ENCODE data around the gene GALR3.
A peak's percentile ranks its signal among the peaks of the same experiment; 100 is the strongest.

The GALR3 gene

DNA sequence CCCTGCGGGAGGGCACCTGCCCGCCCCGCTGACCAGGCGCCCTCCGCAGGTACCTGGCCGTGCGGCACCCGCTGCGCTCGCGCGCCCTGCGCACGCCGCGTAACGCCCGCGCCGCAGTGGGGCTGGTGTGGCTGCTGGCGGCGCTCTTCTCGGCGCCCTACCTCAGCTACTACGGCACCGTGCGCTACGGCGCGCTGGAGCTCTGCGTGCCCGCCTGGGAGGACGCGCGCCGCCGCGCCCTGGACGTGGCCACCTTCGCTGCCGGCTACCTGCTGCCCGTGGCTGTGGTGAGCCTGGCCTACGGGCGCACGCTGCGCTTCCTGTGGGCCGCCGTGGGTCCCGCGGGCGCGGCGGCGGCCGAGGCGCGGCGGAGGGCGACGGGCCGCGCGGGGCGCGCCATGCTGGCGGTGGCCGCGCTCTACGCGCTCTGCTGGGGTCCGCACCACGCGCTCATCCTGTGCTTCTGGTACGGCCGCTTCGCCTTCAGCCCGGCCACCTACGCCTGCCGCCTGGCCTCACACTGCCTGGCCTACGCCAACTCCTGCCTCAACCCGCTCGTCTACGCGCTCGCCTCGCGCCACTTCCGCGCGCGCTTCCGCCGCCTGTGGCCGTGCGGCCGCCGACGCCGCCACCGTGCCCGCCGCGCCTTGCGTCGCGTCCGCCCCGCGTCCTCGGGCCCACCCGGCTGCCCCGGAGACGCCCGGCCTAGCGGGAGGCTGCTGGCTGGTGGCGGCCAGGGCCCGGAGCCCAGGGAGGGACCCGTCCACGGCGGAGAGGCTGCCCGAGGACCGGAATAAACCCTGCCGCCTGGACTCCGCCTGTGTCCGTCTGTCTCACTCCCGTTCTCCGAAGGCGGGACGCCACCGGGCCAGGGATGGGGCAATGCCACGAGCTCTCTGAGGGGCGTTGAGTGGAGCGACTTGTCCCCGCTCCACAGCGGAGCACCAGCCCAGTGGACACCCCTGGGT, 1.8 kb downstream of the GALR3 start:
- DNase-seq: no peak

DNA sequence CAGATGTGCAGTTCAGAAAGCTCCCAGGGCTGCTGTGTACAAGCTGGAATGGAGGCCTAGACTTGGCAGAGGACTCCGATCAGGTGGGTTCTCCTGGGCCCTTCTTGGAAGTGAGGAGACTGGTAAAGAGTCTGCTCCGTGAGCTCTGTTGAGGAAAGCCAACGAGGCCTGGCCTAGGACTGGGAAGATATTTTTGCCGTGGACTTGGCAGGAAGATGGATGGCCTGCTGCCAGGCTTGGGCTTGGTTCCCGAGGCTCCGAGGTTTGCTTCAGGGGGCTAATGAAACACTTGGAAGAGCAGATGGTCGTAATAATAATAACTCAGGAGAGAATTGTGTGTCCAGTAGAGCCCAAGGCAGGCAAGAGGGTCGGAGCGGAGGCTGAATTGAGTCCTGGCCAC, 3.9 kb downstream of the GALR3 start:
- DNase-seq: peak; percentile 82

DNA sequence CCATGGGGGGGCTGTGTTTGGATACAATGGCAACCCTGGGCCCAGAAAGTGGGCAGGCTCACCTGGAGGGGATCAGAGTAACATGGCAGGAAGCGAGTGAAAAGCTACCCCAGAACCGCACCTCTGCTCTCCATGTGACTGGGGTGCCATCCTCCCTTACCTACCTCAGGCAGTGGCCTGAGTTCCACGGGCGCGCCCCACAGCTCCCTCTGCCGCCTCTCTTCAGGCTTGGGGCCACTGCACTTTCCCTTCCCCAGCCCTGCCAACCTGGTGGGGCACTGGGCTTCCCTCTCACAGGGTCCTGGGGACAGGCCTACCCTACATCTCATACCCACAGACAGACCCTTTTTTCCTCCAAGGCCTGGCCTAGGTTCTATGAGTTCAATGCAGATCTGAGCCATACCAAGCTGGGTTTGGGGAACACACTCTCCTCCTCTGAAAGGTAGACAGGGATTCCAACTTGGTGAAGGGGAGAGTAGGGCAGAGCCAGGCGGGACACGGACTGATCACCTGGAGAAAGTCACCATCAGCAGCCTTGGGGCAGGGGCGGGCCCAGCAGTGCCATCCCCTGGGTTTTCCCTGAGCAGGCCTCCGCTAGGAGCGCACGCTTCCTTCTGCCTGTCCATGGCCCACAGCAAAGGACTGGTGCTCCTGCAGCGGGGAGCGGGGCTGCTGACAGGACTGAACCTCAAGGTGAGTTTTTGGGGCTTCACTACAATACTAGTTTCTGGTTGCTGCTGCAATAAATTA, 7.1 kb downstream of the GALR3 start:
- DNase-seq: no peak

DNA sequence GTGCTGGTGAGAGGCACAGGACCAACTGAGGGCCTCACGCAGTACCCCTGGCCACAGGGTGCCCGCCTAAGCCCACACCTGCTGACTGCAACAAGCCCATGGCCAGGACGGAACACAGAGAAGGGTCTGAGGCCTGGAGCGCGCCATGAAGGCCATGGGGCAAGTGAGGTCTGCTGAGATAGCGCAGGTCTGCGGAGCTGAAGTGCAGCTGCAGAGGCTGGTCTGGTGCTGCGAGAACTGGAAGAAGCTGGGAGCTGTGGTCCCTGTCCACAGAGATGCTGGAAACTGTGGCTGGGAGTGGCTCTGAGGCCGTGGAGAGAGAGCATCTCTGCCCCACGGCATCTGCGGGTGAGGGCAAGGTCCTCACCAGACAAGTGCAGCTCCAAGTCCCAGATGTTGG, 8.3 kb downstream of the GALR3 start:
- DNase-seq: no peak

DNA sequence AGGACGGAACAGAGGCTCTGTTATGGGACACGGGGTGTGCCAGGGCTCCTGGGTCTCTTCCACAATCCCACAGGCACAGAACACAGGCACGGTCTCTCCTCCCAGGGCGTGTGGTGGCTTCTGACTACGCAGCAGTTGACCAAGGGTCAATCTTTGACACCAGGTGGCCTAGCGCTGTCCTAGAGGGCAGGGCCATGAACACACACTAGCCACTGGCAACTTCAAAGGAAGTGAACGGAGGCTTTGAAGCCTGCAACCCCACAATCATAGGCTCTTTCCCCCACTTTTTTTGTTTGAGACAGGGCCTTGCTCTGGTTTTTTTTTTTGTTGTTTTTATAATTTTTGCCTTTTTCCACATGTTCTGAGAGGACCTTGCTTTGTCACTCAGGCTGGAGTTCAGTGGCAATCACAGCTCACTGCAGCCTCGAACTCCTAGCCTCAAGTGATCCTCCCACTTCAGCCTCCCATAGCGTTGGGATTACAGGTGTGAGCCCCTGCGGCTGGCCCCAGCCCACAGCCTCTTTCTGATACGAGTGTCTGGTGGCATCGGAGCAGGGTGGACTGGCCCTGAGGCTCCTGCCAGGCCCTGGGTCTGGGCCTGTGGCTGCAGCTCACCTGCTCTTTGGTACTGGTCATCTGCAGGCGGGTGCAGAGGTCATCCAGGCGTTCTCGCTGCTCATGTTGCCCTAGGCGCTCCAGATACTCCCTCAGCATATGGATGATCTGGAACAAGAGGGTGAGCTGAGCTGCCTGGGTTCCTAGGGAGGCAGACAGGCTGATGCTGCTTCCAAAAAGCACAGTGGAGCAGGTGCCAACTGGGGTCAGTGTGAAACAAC, 9.1 kb downstream of the GALR3 start:
- no peak for DNase-seq

DNA sequence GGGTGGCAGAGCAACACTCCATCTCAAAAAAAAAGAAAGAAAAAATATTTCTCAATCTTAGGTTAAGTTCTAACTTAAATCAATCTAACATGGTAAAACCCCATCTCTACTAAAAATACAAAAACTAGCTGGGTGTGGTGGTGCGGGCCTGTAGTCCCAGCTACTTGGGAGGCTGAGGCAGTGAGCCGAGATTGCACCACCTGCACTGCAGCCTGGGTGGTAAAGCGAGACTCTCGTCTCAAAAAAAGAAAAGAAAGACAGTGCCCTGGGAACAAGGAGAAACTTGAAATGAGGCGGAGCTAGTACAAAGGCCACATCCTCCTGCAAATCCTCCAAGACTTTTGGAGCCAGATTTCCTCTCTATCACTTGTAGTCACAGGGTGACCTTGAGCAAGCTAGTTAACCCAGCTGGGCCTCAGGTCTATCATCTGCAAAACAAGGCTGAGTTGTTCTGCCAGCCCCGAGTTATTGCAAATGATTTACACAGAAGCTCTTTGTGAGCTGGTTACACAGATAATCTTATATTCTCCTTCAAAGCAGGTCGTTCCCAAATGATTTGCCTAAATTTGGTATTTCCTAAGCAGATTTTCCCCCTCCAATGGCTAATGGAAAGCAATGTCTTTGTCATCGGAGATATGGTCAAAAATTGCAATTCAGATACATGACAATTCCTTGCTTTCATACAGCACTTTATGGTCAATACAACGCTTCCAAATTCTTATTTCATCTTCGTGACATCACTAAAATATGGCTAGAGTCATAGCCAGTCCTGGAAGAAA, 19.0 kb downstream of the GALR3 start:
- no peak for DNase-seq

DNA sequence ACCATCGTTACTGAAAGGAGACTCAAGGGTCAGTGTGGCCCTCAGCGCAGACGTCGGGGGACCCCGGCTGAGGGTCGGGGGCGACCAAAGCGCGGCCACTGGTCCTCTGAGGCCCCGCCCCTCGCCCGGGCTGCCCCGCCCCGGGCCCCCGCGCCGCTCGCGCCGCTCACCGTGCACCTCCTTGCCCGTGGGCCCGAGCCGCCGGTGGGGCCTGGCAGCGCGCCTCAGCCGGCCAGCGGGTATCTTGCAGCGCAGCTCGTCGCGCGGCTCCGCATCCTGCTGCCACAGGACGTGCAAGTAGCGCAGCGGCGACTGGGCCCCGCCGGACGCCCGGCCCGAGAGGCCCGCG, 20.5 kb downstream of the GALR3 start:
- DNase-seq: peak; percentile 55

DNA sequence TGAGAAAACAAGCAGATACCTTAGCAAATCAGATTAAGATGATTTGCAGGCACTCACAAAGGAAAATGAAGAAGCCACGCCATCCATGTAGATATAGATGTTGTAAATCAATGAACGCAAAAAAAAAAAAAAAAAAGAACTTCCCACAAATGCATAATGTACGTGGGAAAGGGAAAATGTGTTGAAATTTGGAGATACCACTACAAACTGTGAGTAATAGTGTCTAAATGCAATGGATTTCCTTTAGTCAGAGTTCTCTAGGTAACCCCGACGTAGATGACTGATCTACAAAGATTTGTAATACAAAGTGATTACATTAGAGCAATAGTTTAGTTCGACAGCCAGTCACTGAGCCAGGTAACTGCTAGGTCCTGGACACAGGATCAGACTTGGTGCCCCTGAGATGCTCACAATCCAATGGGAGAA, 21.7 kb downstream of the GALR3 start:
- DNase-seq: no peak

DNA sequence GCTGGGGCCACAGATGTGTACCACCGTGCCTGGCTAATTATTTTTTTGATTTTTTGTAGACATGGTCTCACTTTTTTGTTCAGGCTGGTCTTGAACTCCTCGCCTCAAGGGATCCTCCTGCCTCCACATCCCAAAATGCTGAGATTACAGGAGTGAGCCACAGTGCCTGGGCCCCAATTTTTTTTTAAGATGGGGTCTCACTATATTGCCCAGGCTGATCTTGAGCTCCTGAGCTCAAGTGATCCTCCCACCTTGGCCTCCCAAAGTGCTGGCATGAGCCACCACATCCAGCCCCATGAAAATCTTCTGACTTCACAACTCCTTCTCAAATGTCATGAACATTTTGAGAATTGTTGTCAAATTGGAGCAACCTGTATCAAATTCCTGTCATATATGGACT, 23.3 kb downstream of the GALR3 start:
- no peak for DNase-seq

DNA sequence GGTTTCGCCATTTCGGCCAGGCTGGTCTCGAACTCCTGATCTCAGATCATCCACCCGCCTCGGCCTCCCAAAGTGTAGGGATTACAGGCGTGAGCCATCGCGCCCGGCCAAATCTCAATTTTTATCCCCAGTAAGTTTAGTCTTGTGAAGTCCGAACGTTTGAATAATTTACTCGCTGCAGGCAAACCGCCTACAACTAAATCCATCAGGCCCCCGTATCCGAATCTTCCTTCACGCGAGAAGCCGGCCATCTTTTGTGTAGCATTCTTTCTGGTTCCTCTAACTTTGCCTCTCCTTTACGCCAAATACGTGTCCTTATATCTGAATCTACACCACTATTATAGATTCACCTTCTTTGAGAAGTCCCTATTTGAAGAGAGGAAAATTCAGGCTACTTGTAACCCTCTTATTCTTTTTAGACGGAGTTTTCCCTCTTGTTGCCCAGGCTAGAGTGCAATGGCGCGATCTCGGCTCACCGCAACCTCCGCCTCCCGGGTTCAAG, 25.5 kb downstream of the GALR3 start:
- DNase-seq: peak; percentile 15

DNA sequence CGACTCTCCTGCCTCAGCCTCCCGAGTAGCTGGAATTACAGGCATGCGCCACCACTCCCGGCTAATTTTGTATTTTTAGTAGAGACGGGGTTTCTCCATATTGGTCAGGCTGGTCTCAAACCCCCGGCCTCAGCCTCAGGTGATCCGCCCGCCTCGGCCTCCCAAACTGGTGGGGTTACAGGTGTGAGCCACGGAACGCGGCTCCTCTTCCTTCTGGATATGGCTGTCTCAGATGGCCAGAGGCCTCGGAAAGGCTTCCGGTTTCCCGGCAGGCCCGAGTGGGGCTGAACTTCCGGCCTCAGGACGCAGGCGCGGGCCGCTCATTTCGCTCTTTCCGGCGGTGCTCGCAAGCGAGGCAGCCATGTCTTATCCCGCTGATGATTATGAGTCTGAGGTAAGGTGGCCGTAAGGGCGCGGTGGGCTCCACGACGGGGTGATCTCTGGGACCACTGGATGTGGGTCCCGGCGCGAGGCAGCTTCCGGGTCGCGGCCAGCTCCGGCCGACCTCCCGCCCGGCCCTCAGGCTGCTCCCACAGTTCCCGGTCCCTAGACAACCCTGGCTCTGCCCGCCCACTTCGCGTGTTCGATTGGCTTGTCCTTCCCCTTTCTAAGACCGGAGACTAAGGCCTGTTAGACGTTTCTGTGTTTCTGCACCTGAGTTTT, 26.0 kb downstream of the GALR3 start, which contains the start of gene EIF3L:
Gene EIF3L, plus strand, starts transcription at position 331 of the 663 bp plus-strand sequence. Its CDS starts 31 bp downstream, at position 362.
- peak; percentile 91 for DNase-seq

DNA sequence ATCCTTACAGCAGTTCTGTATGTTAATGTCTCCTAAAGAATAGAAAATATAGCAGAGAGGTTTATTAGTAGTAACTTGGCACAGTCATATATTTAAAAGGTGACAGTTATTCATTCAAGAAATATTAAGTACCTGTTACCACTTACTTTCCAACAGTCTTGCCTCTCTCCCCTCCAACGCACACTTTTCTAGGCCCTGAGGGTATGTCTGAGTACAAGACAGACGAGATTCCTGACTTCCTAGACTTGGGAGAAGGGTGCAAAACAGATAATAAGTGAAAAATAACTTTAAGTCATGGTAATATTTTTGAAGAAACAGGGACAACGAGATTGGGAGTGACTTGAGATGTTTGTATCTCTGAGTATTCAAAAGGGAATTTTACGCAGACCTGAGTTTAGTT, 27.6 kb downstream of the GALR3 start:
- no peak for DNase-seq

DNA sequence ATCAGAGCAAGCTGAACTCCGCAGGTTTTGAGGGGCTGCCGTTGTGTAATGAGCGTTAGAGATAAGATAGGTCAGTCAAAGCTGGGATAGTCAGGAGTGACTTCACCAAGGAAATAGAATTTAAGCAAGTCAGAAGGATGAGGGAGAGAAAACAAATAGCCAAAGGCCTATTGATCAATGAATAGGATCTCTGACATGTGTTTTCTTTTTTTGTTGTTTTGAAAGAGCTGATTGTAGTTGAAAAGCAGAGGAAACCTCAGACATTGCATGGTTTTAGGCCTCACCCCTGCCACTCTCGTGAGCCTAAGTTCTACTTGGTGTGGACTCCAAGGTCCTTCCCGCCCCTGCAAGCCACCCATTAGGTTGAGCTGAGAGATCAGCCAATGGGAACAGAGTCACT, 29.2 kb downstream of the GALR3 start:
- no peak for DNase-seq

DNA sequence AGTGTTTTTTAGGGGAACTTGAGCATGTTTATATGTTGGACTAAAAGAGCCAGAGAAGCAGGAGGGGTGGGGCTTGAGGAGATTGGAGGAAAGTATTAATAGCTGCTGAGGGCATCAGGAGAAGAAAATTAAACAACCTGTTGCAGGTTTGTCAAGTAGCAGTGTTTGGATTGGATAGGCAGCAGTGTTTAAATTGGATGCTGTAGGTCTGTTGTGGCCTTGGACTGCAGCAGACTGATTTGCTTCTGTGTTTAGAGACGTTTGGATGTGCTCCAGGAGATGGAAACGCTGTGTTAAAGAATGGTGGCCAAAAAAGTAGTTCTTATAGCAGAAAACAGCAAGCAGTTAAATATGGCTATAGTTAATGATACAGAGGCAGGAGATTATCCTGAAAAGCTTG, 31.8 kb downstream of the GALR3 start:
- no peak for DNase-seq

DNA sequence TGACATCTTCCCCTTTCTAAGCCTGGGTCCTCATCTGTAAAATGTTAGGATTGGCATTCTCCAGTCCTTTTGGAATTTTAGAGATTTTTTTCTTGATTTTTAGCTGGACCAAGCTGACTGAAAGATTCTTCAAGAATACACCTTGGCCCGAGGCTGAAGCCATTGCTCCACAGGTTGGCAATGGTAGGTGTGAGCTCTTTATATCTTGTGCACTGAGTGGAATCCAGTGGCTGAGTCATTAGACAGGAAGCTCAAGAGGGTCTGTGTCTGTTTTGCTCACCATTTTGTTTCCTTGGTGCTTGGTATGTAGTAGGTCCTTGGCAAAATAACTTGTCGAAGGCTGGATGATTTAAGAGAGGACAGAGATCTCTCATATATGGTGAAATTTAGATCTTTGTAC, 32.3 kb downstream of the GALR3 start:
- DNase-seq: no peak

DNA sequence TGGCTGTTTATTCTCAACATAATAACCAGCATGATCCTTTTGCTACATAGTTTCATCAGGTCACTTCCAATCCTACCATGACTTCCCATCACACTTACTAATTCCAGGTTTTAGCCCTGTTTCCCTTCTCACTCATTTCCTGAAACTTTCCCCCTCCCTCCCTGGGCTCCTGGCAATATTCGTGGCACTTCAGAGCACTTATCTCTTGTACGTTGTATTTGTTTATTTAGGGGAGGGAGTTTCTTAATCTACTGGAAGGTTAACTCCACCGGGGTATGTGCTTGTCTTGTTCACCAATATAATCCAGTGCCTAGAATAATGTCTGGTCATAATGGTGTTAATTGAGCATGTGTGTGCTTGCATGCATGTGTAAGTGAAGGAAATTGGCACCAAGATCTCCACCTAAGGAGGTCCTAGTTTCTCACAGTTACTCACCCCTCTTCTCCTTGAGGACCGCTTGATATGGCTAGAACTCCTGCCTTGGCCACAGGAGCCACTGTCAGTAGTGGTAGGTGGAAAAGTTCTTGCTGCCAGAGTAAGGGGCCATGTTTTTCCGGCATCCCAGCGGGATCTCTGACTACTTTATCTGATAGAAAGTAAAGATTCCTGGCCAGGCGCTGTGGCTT, 37.7 kb downstream of the GALR3 start:
- DNase-seq: no peak

DNA sequence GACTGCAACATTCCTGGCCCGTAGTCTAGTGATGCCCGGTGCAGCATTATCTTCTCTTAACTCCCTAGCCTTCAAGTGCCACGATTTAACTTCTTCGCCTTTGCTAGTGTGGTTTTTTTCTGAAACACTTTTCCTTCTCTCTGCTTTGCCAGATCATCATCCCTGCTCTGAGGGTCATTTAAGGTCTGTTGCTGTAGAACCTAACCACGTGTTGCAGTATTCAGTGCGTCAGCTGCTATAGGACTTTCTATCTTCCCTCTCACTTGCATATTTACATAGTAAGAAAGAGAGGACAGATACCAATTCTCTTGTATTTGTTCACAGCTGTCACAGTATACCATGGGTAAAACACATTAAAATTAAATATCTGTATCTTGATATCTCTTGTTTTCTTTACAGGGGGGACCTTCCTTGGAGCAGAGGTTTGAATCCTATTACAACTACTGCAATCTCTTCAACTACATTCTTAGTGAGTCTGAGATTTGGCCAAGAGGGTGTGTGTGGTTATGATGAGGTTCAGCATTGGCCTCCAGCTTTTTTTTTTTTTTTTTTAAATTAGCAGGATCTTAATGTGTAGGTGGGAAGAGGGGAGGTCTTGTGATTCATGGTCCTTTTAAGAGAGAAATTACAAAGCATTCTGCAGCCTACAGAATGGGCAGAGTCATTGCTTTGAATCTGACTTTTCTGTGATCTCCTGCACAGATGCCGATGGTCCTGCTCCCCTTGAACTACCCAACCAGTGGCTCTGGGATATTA, 39.6 kb downstream of the GALR3 start:
- no peak for DNase-seq

DNA sequence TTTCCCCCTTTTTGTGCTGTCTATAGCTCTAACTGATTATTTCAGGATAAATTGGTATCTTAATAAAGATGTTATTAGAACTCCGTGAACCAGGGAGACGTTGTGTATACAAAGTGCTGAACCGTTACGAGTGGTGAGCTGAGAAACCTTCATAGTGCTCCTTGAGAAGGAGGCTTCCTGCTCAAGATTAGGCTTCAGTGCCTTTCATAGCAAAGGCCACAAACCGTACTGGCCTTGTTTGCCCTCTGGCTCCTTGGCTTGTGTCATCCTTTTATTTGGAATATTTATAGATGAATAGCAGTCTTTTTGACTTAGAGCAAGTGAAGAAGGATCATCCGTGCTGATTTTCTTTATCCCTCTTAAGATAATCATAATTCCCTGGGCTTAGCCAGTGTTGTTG, 42.3 kb downstream of the GALR3 start:
- no peak for DNase-seq

DNA sequence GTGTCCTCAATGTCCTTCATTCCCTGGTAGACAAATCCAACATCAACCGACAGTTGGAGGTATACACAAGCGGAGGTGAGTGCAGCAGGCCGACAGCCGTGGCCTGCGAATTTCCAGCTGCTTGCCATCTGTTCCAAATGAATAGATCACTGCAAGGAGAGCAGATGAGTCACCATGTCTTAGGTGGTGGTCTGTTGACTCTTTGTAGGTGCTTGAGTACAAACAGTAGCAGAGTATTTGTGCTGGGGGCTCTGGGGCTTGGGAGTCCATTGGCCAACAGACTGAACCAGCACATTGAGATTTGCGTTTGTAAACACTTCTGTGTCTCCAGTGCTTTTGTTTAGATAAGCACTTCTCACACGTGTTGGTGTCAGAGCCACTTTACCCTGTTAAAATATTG, 47.1 kb downstream of the GALR3 start:
- peak; percentile 91 for DNase-seq
